Measurements from ENCODE around the gene S1PR4. TPM values are rescaled to one million over a fixed set of nuclear protein-coding genes. Genes with fewer than 3 reads are reported as not detected.

S1PR4 gene
- total and polyA plus RNA-seq, 2 of the 8 experiments (the other 6 are each of a cell fraction or from before 2014, with no cell fraction given) = not detected

GRCh38 chr19:3151563-3152418 lies 26.8 kb upstream of the S1PR4 start:
- Histone ChIP-seq H4K5ac (ENCODE audit: insufficient read length, low read depth, low read length) (no peak overlapping the region), H2BK20ac (ENCODE audit: low read length) (no peak overlapping the region), H2BK120ac (replicated peaks; ENCODE audit: low read depth, low read length) (no peak overlapping the region), H2AK5ac (ENCODE audit: low read depth, low read length) (0 out of 2 replicates have a peak overlapping the region, but pooled peaks have one; percentile 24), H2BK12ac (ENCODE audit: low read depth, low read length) (peak overlapping the region; percentile 19; the same call in 1 of the 2 replicates), H4K8ac (ENCODE audit: extremely low read depth, insufficient read depth, low read length) (peak overlapping the region; percentile 39; the same call in 1 of the 2 replicates), H3K4me2 (ENCODE audit: insufficient read depth in 1 of 2, low read depth in 2 of 2, low read length in 2 of 2) (no peak overlapping the region), H4K20me1 (replicated peaks in 1 of 2; ENCODE audit: control insufficient read depth in 1 of 2, insufficient read depth in 2 of 2, low read length in 2 of 2) (peaks cover 0 to 14% of the 10 kb centered on the region in 2 experiments), H3K9me3 (ENCODE audit: insufficient read depth in 2 of 2, low read depth in 1 of 2, low read length in 1 of 2) (no peaks in the 10 kb centered on the region), H2AFZ (ENCODE audit: low read length) (no peak overlapping the region), H3K27me3 (replicated peaks in 1 of 4; ENCODE audit: control insufficient read depth in 3 of 4, extremely low read depth in 1 of 4, insufficient read depth in 3 of 4, low read length in 3 of 4) (no peaks in the 10 kb centered on the region; a peak in 1 of 7 replicates), H3K36me3 (ENCODE audit: control insufficient read depth in 2 of 4, insufficient read depth in 4 of 4, low read length in 3 of 4) (no peaks in the 10 kb centered on the region; a peak in 1 of 8 replicates), H3K79me2 (ENCODE audit: control insufficient read depth in 1 of 2, insufficient read depth in 2 of 2, low read length in 2 of 2) (no peaks in the 10 kb centered on the region), H3K23ac (ENCODE audit: insufficient read length) (no peak overlapping the region), H2BK15ac (ENCODE audit: low read length) (no peak overlapping the region), H4K91ac (replicated peaks; ENCODE audit: insufficient read length, low read length) (no peak overlapping the region), H3K14ac (ENCODE audit: insufficient read length) (no peak overlapping the region), H3K27ac (ENCODE audit: low read depth, low read length) (no peak overlapping the region), H3K23me2 (ENCODE audit: low read depth, low read length) (peaks cover 15% of the 10 kb centered on the region; the same call in 1 of the 2 replicates), H3K79me1 (ENCODE audit: low read depth, low read length) (no peaks in the 10 kb centered on the region; the same call in 1 of the 2 replicates), H3K4ac (replicated peaks; ENCODE audit: insufficient read length, low read depth, low read length) (no peak overlapping the region), H3K4me1 (replicated peaks in 1 of 4; ENCODE audit: control insufficient read depth in 3 of 4, insufficient read depth in 4 of 4, low read length in 3 of 4) (peaks cover 0 to 9% (median 2%) of the 10 kb centered on the region in 4 experiments; a peak in 1 of 7 replicates), H3K18ac (ENCODE audit: extremely low read depth, low read length) (no peak overlapping the region), H3K56ac (replicated peaks; ENCODE audit: insufficient read length, low read depth, low read length) (no peak overlapping the region), H3K9ac (replicated peaks in 1 of 4; ENCODE audit: extremely low read depth in 1 of 4, low read depth in 3 of 4, low read length in 3 of 4) (no peak overlapping the region), H3K4me3 (ENCODE audit: extremely low read depth in 1 of 4, insufficient read depth in 2 of 4, low read depth in 3 of 4, low read length in 4 of 4) (no peak overlapping the region), H2BK5ac (ENCODE audit: low read depth, low read length) (no peak overlapping the region)
- POLR2A ChIA-PET (ENCODE audit: partially characterized antibody) = interaction anchor here (0.9 to 1.1 kb wide), 2 partner anchors 8 to 196 kb away, joined by 3 read pairs; no protein-coding TSS in a partner anchor
- 86% methylated on average over 14 of the region's 14 CpGs; no CpG with 5 or more reads in 1 of the 2 experiments for WGBS, 2 experiments (ENCODE audit: extremely low coverage in 1 of 2, insufficient coverage in 1 of 2, insufficient read length in 1 of 2, insufficient replicate concordance in 2 of 2, low coverage in 1 of 2, low lambda C conversion rate in 2 of 2, missing lambda C conversion rate in 1 of 2)
- CTCF ChIA-PET (ENCODE audit: partially characterized antibody) = interaction anchor here (0.5 to 2.6 kb wide), 10 partner anchors 8 to 491 kb away, joined by 3 to 23 read pairs (median 3); no protein-coding TSS in a partner anchor
- no peak for DNase-seq (ENCODE audit: low read depth in 1 of 2, low spot score in 2 of 2)
- no peak for FAIRE-seq
- TF ChIP-seq SRF (IDR thresholded peaks at IDR 0.05; ENCODE audit: low read depth, low read length) (no peak), TBP (IDR thresholded peaks at IDR 0.05; ENCODE audit: low read depth, low read length) (no peak), GTF2F1 (IDR thresholded peaks at IDR 0.05; ENCODE audit: borderline replicate concordance, low read depth, low read length) (no peak), TAF7 (optimal IDR thresholded peaks at IDR 0.05; ENCODE audit: borderline replicate concordance, low read depth, low read length) (no peak), SAP30 (IDR thresholded peaks at IDR 0.05; ENCODE audit: insufficient read depth, insufficient replicate concordance, low read length) (no peak), TEAD4 (IDR thresholded peaks at IDR 0.05; ENCODE audit: low read depth, low read length) (no peak), CTCF (IDR thresholded peaks at IDR 0.05; ENCODE audit: control extremely low read depth in 1 of 3, insufficient read depth in 1 of 3, low read depth in 1 of 3, low read length in 3 of 3) (no peak)
